SK-N-MC (cell line): ENCODE results near the gene CCSAP.

Source experiments
- DNase-seq: peaks from one replicate; pipeline ENCODE4 v3.0.0-alpha.2; 2011; ENCODE audit warnings: low read depth, low spot score
- H3K27ac ChIP-seq: fragments of 200-600 bp; sonication (generic); 2 replicates; pipeline ENCODE4 v1.5.1; 2016; ENCODE audit warnings: mixed run types
- H3K36me3 ChIP-seq: fragments of 200-600 bp; sonication (generic); 2 replicates; pipeline ENCODE4 v1.6.1; 2017; ENCODE audit warnings: antibody characterized with exemption, low read length, mixed read lengths; ENCODE audit not compliant: insufficient read depth
- H3K4me3 ChIP-seq: fragments of 200-600 bp; sonication (generic); 2 replicates; pipeline ENCODE4 v1.5.1; 2016
- H3K9ac ChIP-seq: fragments of 200-600 bp; sonication (generic); 2 replicates; pipeline ENCODE4 v1.8.0; 2017; ENCODE audit warnings: mixed run types, mixed read lengths; ENCODE audit not compliant: insufficient read length
- H3K9me3 ChIP-seq: fragments of 200-600 bp; sonication (generic); 2 replicates; pipeline ENCODE4 v1.6.1; 2017; ENCODE audit warnings: low read depth, mild to moderate bottlenecking, antibody characterized with exemption, low read length, moderate library complexity, mixed read lengths
- EZH2 ChIP-seq: fragments of 200-600 bp; sonication (generic); IDR thresholded peaks from one replicate; pipeline ENCODE4 v1.6.1; 2017; ENCODE audit warnings: antibody characterized with exemption
- FOXP2 ChIP-seq: optimal IDR thresholded peaks from 2 replicates; pipeline ENCODE3; 2011; ENCODE audit warnings: mild to moderate bottlenecking, moderate library complexity; ENCODE audit not compliant: insufficient read depth; ENCODE audit errors: extremely low read length, control extremely low read depth
- POLR2AphosphoS5 ChIP-seq: IDR thresholded peaks from 2 replicates; pipeline ENCODE4 v1.6.1; 2012; ENCODE audit warnings: mild to moderate bottlenecking, low read depth, low read length, borderline replicate concordance

The CCSAP gene

DNA sequence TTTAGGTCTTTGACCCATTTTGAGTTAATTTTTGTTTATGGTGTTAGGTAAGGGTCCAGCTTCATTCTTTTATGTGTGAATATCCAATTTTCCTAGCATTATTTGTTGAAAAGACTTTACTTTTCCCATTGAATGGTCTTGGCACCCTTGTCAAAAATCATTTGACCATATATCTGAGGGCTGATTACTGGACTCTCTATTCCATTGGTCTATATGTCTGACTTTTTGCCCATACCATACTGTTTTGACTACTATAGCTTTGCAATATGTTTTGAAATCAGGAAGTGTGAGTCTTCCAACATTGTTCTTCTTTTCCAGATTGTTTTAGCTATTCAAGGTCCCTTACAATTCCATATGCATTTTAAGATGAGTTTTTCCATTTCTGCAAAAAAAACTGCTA lies 11.4 kb upstream of the CCSAP start:
- Histone ChIP-seq H3K9ac (no peak overlapping the region), H3K27ac (no peak overlapping the region), H3K4me3 (no peak overlapping the region), H3K9me3 (0 out of 2 replicates have a peak, but pooled peaks cover 5% of the 10 kb centered on the region), H3K36me3 (no peaks in the 10 kb centered on the region)
- DNase-seq, result no peak
- no peak for TF ChIP-seq POLR2AphosphoS5
- no peak for TF ChIP-seq EZH2
- no peak for TF ChIP-seq FOXP2

- Histone ChIP-seq H3K36me3 (no peaks in the 10 kb centered on the region), H3K9me3 (0 out of 2 replicates have a peak, but pooled peaks cover 5% of the 10 kb centered on the region), H3K4me3 (no peak overlapping the region), H3K27ac (no peak overlapping the region), H3K9ac (no peak overlapping the region)
- DNase-seq, result no peak
- no peak for TF ChIP-seq EZH2
- TF ChIP-seq POLR2AphosphoS5, result no peak
- TF ChIP-seq FOXP2, result no peak
Observed at GRCh38 chr1:229352975-229353374, 10.1 kb upstream of the CCSAP start.

DNA sequence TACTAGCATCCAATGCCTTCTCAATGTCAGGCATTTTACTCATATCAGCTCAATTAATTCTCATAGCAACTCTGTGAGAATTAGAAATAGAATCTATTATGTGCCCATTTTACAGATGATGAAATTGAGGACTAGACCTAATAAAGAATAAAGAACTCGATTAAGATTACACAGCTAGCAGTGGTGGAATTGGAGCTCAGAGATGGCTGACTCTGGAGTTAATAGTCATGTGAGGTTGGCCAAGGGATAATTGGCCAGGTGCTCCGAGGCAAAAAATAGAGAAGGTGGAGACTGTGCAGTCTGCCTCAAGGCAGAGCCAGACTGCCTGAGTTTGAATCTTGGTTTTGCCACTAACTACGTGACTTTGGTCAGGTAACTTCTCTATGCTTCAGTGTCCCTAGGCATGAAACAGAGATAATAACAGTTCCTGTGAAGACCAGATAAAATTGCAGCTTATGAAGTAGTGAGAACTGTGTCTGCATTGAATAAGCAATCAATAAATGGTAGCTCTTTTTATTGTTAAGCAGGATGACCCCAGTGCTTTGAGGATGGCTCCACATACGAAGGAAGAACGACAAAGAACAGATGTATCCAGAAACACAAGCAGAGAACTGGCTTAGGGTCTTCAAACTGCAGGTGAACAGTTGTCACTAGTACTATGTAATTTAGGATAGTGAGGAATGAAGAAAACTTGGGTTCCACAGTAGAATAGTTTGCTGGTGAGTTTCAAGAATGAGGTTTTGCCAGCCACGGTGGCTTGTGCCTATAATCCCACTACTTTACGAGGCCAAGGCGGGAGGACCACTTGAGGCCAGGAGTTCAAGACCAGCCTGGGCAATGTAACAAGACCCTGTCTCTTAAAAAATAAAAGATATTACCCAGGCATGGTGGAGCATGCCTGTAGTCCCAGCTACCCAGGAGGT lies 6.9 kb upstream of the CCSAP start:
- Histone ChIP-seq H3K27ac (no peak overlapping the region), H3K9me3 (0 out of 2 replicates have a peak, but pooled peaks cover 5% of the 10 kb centered on the region), H3K4me3 (no peak overlapping the region), H3K9ac (no peak overlapping the region), H3K36me3 (no peaks in the 10 kb centered on the region)
- no peak for TF ChIP-seq FOXP2
- no peak for TF ChIP-seq POLR2AphosphoS5
- TF ChIP-seq EZH2, result no peak
- no peak for DNase-seq

DNA sequence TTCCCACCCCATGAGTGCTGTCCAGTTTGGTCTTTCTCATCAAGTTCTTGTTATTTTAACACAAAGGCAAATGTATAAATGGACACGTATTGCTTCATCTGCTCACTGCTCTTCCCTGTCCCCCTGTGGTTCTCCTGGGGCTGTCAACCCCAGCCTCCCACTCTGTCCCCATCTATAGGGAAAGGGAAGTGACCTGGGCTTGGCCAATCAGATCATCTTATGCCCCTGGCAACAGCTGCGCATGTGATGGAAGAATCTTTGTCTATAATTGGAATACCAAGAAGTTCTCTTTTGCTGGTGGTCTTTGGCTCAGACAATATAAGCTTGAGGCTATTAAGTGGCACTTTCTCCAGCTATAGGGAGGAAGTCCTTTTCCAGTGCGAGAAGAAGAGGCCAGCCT lies 4.7 kb upstream of the CCSAP start:
- no peak overlapping the region for H3K4me3 ChIP-seq
- H3K9ac ChIP-seq, result no peak overlapping the region
- DNase-seq, result no peak
- TF ChIP-seq EZH2, result no peak
- no peak for TF ChIP-seq POLR2AphosphoS5
- no peak for TF ChIP-seq FOXP2
- no peaks in the 10 kb centered on the region for H3K9me3 ChIP-seq
- no peaks in the 10 kb centered on the region for H3K36me3 ChIP-seq
- no peak overlapping the region for H3K27ac ChIP-seq

DNA sequence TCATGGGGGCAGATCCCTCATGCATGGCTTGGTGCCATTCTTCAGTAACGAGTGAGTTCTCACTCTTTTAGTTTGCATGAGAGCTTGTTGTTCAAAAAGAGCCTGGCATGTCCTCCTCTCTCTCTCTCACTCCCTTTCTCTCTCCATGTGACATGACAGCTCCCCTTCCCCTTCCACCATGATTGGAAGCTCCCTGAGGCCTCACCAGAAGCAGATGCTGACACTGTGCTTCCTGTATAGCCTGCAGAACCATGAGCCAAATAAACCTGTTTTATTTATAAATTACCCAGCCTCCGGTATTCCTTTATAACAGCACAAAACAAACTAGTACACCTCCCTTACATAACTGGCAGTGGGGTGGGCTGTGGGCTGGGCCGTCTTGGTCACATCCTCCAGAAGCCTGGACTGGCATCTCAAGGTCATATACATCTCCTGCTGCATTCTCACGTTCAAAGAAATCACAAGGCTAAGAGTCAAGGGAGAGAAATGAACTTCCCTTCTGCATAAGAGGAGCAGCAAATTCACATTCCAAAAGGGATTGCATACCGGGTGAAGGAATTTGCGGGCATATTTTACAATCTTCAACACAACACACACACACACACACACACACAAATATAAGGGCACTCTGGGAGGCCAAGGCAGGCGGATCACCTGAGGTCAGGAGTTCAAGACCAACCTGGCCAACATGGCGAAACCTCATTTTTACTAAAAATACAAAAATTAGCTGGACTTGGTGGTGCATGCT lies 2.3 kb upstream of the CCSAP start:
- Histone ChIP-seq H3K4me3 (no peak overlapping the region), H3K27ac (no peak overlapping the region), H3K9ac (no peak overlapping the region), H3K9me3 (no peaks in the 10 kb centered on the region), H3K36me3 (no peaks in the 10 kb centered on the region)
- TF ChIP-seq EZH2 (no peak), FOXP2 (no peak), POLR2AphosphoS5 (no peak)
- DNase-seq, result no peak

DNA sequence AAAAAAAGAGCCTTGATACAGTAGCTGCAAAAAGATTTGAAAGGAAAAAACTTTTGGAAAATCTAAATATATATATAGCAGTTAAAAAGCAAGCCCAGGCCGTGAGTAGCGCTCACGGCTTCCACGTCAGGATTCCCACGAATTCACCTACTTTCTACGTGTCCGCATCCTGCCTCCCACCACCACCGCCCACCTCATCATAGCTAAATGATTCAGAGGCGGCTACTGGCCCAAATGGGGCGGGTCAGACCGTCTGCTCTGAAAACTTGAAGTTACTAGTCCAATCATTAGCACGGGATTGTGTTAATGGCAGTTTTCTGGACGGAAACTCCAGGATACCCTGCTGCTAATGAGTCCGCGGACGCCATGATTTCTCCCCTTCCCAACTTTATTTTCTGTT lies 1.3 kb upstream of the CCSAP start:
- DNase-seq, result no peak
- no peak for TF ChIP-seq FOXP2
- no peak for TF ChIP-seq EZH2
- TF ChIP-seq POLR2AphosphoS5, result no peak
- Histone ChIP-seq H3K9me3 (no peaks in the 10 kb centered on the region), H3K4me3 (no peak overlapping the region), H3K27ac (no peak overlapping the region), H3K36me3 (no peaks in the 10 kb centered on the region), H3K9ac (no peak overlapping the region)

- Histone ChIP-seq H3K27ac (no peak overlapping the region), H3K4me3 (peak overlapping the region; percentile 89), H3K9me3 (no peaks in the 10 kb centered on the region), H3K36me3 (no peaks in the 10 kb centered on the region), H3K9ac (peak overlapping the region; percentile 73)
- DNase-seq, result no peak
- TF ChIP-seq EZH2 (no peak), POLR2AphosphoS5 (peak; percentile 73; the same call in 1 of the 2 replicates)
Observed at GRCh38 chr1:229341774-229342655, 832 bp downstream of the CCSAP start.

DNA sequence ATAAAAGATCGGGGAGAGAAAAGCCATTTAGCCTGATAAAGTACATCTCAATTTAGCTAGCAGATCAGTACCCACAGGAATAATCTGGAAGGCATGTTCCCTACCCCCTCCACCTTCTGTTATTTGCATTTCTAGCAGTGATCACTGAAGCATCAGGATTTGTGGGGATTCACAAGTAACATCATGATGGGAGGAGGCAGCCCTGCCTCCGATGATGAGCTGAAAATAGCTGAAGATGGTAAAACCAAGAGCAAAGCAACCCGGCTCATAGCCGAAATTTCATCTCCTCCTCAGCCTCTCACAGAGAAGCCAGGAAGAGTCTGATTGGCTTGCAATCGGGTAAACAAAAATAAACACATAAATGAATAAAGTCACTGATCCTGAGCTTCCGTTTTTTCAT lies 2.4 kb downstream of the CCSAP start:
- H3K9ac ChIP-seq, result no peak overlapping the region
- TF ChIP-seq POLR2AphosphoS5, result no peak
- no peak for TF ChIP-seq EZH2
- TF ChIP-seq FOXP2, result no peak
- H3K27ac ChIP-seq, result no peak overlapping the region
- no peaks in the 10 kb centered on the region for H3K9me3 ChIP-seq
- H3K4me3 ChIP-seq, result no peak overlapping the region
- no peaks in the 10 kb centered on the region for H3K36me3 ChIP-seq
- no peak for DNase-seq
